Measurements from ENCODE around the gene JMJD1C.

GRCh38 chr10:63262430-63263073, 203.2 kb downstream of the JMJD1C start:
- TF ChIP-seq, protein P1, sequence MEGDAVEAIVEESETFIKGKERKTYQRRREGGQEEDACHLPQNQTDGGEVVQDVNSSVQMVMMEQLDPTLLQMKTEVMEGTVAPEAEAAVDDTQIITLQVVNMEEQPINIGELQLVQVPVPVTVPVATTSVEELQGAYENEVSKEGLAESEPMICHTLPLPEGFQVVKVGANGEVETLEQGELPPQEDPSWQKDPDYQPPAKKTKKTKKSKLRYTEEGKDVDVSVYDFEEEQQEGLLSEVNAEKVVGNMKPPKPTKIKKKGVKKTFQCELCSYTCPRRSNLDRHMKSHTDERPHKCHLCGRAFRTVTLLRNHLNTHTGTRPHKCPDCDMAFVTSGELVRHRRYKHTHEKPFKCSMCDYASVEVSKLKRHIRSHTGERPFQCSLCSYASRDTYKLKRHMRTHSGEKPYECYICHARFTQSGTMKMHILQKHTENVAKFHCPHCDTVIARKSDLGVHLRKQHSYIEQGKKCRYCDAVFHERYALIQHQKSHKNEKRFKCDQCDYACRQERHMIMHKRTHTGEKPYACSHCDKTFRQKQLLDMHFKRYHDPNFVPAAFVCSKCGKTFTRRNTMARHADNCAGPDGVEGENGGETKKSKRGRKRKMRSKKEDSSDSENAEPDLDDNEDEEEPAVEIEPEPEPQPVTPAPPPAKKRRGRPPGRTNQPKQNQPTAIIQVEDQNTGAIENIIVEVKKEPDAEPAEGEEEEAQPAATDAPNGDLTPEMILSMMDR (IDR thresholded peaks at IDR 0.05; ENCODE audit: low read length): no peak
- TF ChIP-seq EZH2 (optimal IDR thresholded peaks at IDR 0.05; ENCODE audit: low read depth, low read length): no peak

Data from MM.1S (cell line).